ENCODE measurements around the gene TRRAP. TPM values are rescaled to one million over a fixed set of nuclear protein-coding genes. Genes with fewer than 3 reads are reported as not detected.

Gene TRRAP
- total RNA-seq, 1 donor from 2014 or later, result 18.3 TPM

DNA sequence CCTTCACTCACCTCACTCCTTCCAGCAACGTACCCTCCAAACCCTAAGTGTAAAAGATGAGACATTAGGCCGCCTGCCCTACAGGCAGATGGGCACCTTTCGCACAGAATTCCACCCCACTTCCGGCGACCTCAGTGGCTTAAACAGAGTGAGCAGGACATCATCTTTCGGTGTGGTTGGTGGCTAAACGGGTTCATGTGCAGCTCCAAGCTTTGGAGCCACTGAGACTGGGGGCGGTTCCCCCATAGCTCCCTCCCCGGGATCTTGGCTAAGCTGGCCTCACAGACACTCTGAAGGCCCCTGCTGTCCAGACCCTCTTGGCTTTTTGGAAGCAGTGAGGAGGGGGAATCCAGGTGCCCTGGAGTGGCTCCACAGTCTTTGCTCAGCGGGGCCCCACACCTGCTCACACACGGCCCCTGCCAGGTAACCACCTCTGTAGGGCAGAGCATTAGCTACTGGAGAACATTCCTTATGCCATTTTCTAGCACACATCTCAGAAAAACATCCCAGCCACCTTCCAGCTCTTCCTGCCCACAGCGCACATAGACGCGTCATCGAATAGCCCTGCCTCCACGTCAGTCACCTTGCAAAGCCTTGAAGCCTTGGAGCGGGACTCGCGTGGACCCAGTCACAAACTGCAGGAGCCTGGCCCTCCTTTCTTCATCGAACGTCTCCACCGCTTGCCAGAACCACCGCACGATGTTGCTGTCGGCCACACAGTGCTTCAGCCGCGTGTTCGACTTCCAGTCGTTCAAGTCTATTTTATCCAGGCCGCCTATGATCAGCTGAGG lies 156.8 kb downstream of the TRRAP start:
- TF ChIP-seq, protein P1, sequence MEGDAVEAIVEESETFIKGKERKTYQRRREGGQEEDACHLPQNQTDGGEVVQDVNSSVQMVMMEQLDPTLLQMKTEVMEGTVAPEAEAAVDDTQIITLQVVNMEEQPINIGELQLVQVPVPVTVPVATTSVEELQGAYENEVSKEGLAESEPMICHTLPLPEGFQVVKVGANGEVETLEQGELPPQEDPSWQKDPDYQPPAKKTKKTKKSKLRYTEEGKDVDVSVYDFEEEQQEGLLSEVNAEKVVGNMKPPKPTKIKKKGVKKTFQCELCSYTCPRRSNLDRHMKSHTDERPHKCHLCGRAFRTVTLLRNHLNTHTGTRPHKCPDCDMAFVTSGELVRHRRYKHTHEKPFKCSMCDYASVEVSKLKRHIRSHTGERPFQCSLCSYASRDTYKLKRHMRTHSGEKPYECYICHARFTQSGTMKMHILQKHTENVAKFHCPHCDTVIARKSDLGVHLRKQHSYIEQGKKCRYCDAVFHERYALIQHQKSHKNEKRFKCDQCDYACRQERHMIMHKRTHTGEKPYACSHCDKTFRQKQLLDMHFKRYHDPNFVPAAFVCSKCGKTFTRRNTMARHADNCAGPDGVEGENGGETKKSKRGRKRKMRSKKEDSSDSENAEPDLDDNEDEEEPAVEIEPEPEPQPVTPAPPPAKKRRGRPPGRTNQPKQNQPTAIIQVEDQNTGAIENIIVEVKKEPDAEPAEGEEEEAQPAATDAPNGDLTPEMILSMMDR (conservative IDR thresholded peaks at IDR 0.05; ENCODE audit: low read depth, low read length), result no peak
- H3K4me3 ChIP-seq (ENCODE audit: low read depth, low read length), result no peak overlapping the region
- DNase-seq (ENCODE audit: low read depth), result no peak

GRCh38 chr7:99035723-99036545 lies 157.6 kb downstream of the TRRAP start:
- TF ChIP-seq, protein P1 (conservative IDR thresholded peaks at IDR 0.05; ENCODE audit: low read depth, low read length), result no peak
- DNase-seq (ENCODE audit: low read depth), result no peak
- no peak overlapping the region for H3K4me3 ChIP-seq (ENCODE audit: low read depth, low read length)

- DNase-seq (ENCODE audit: low read depth), result no peak
- no peak overlapping the region for H3K4me3 ChIP-seq (ENCODE audit: low read depth, low read length)
- TF ChIP-seq, protein P1 (conservative IDR thresholded peaks at IDR 0.05; ENCODE audit: low read depth, low read length), result peak; percentile 45
Observed at GRCh38 chr7:99036546-99037111, 158.3 kb downstream of the TRRAP start.

DNA sequence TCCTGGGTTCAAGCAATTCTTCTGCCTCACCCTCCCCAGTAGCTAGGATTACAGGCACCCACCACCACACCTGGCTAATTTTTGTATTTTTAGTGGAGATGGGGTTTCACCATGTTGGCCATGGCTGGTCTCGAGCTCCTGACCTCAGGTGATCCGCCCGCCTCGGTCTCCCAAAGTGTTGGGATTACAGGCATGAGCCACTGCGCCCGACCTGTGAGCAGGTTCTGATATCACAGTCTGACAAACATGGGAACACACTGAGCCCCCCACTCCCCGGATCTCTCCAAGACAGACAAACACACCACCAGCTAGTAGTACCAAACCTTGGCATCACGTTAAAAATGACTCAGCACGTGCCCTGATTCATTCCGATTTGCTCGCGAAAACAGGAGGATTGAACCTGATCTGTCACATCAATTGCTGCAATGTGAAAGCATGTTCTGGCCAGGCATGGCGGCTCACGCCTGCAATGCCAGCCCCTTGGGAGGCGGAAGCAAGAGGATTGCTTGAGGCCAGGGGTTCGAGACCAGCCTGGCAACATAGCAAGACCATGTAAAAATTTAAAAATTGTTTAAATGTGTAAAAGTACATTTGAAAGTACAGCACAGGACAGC lies 159.1 kb downstream of the TRRAP start:
- DNase-seq (ENCODE audit: low read depth), result no peak
- TF ChIP-seq, protein P1 (conservative IDR thresholded peaks at IDR 0.05; ENCODE audit: low read depth, low read length), result no peak
- H3K4me3 ChIP-seq (ENCODE audit: low read depth, low read length), result no peak overlapping the region

DNA sequence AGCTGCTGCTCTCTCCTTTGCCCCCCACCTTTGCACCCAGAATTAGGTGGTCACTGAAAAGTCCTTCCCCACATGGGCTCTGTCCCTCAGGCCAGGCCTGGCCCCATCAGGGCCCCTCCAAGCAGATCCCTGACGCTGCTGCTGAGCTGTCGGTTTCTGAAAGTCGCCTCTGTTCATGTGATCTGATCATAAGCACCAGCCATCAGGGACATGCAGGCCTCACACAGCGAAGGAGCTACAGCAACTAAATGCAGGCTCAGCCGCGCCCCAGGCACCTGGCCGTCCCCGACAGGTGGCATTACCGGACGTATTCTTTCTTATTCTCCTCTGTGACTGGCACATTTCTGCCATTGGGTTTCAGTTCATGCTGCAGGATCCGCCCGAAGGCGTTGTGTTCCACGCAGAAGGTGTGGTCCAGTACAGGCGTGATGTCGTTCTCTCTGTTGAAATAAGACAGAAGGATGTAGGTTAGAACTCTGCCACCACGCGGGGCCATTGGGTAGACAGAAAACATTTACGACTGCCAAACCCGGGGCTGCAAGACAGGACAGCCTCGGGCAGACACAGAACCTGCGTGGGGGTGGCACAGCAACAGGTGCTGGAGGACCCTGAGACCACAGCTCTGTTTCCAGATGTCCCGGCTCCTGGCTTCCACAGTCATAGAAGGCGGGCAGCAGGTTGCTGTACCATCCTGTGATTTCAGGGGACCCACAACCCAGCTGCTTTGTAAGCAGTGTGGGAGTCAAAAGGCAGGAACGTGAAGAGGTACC lies 159.9 kb downstream of the TRRAP start:
- DNase-seq (ENCODE audit: low read depth), result no peak
- no peak overlapping the region for H3K4me3 ChIP-seq (ENCODE audit: low read depth, low read length)

More for the DNA sequence above, 159.9 kb downstream of the TRRAP start:
- TF ChIP-seq, protein P1 (conservative IDR thresholded peaks at IDR 0.05; ENCODE audit: low read depth, low read length), result no peak

Data from epithelial cell of proximal tubule (primary cell).